Lower leg skin (tissue), 4 donors: Measurements from ENCODE around the gene MED27. TPM values are rescaled to one million over a fixed set of nuclear protein-coding genes. Genes with fewer than 3 reads are reported as not detected.
"Not testable (repeated sequence)": the region's sequence is repeated elsewhere in the genome, so short reads cannot be mapped to it uniquely, and the experiment has no call there.

ENCODE experiments used
- DNase-seq, 2 donors: peaks; one replicate each; pipeline ENCODE4 v3.0.0-alpha.2; 2019; ENCODE audit warnings: low spot score in 2 of 2
- H3K4me3 ChIP-seq: fragments of 200-600 bp; sonication (generic); 2 replicates; pipeline ENCODE4 v1.5.1; 2017; ENCODE audit warnings: mild to moderate bottlenecking, low read depth; ENCODE audit not compliant: poor library complexity, severe bottlenecking
- POLR2A ChIP-seq, 2 donors: fragments of 450-650 bp; IDR thresholded peaks; one replicate each; pipeline ENCODE4 v1.6.1; 2016 to 2017; ENCODE audit warnings: antibody characterized with exemption in 2 of 2, mild to moderate bottlenecking in 1 of 2, moderate library complexity in 1 of 2
- WGBS, 2 donors: methylation state at CpG; one replicate each; pipeline ENCODE4 v1.1.5; 2018; 5-methylcytosine and 5-hydroxymethylcytosine counted together
- intact Hi-C: fragments of 100-400 bp; cut with DNase I; formaldehyde crosslinking; loops from one replicate; pipeline ENCODE4 v1.15.0; 2023; ENCODE audit warnings: low total_unique reads
- total RNA-seq, 4 donors: library from RNA; depleted of rRNA; stranded (reverse); fragments of >200 nt; gene quantifications; one replicate each; pipeline ENCODE4 v1.1.0, GENCODE V29; 2016
- TF ChIP-seq, protein P1 (sequence below), 3 donors: fragments of 450-650 bp; IDR thresholded peaks; one replicate each; pipeline ENCODE4 v1.5.1; 2016; ENCODE audit warnings: antibody characterized with exemption in 3 of 3, mild to moderate bottlenecking in 3 of 3, moderate library complexity in 2 of 3

MED27 gene
- total RNA-seq, 4 donors from 2014 or later: 15.4 to 20.3 (median 16.5) TPM

DNA sequence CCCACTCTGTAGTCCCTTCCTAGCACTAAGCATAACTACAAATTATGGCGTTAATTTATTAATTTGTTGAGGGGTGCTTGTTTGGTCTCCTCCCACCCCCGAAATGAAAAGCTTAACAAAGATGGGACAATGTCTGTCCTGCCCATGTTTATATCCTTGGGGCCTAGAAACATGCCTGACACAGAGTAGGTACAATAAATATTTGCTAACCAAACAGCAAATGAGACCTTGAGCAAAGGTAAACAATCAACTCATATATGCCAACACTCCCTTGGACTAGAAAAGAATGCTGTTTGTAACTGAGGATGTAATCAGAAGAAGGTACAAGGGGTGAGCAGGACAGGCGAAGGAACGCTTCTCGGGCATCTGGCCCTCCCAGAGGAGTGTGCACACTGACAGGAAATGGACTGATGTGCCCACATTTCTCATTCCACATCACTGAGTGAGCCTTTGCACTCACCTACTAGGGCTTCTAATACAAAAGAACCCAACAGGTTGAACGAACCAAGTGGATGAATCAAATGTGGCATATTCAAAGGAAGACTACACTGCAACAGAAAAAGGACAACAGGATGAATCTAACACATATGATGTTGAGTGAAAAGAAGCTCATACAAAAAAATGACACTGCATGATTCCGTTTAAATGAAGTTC is 66.8 kb downstream of the MED27 start:
- intact Hi-C loops: no loop called here
- no peak overlapping the region for H3K4me3 ChIP-seq
- TF ChIP-seq POLR2A (IDR thresholded peaks at IDR 0.05): no peak
- DNase-seq: no peak
- WGBS, 2 donors: 91 to 93% methylated on average over 7 of the region's 7 CpGs

DNA sequence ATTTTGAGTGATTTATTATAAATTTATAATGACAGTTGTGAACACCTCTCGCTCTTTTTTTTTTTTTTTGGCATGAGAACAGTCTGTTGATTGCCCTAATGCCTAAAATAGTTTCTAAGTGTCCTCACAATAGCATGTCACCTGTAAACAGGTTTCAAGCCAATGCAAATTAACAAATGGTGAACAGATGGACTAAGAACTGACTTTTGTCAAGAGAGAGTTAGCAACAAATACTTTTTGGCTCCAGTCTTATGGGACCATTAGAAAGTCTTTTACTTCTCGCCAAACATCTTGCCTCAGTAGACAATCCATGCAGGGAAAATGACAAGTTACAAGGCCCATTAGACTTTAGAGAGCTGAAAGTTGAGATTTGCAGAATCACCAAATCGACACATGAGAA is 67.8 kb downstream of the MED27 start:
- TF ChIP-seq, protein P1, sequence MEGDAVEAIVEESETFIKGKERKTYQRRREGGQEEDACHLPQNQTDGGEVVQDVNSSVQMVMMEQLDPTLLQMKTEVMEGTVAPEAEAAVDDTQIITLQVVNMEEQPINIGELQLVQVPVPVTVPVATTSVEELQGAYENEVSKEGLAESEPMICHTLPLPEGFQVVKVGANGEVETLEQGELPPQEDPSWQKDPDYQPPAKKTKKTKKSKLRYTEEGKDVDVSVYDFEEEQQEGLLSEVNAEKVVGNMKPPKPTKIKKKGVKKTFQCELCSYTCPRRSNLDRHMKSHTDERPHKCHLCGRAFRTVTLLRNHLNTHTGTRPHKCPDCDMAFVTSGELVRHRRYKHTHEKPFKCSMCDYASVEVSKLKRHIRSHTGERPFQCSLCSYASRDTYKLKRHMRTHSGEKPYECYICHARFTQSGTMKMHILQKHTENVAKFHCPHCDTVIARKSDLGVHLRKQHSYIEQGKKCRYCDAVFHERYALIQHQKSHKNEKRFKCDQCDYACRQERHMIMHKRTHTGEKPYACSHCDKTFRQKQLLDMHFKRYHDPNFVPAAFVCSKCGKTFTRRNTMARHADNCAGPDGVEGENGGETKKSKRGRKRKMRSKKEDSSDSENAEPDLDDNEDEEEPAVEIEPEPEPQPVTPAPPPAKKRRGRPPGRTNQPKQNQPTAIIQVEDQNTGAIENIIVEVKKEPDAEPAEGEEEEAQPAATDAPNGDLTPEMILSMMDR (IDR thresholded peaks at IDR 0.05): no peak
- WGBS, 2 donors: 88 to 89% methylated on average over 3 of the region's 3 CpGs
- intact Hi-C loops: no loop called here
- no peak for DNase-seq
- no peak overlapping the region for H3K4me3 ChIP-seq

GRCh38 chr9:132011309-132011708 is 68.4 kb downstream of the MED27 start:
- 98% methylated on average over 2 of the region's 2 CpGs for WGBS, 2 donors
- TF ChIP-seq, protein P1 (IDR thresholded peaks at IDR 0.05): no peak
- H3K4me3 ChIP-seq: no peak overlapping the region
- intact Hi-C loops: no loop called here
- no peak for DNase-seq

GRCh38 chr9:132010201-132010600 is 69.5 kb downstream of the MED27 start:
- DNase-seq, intact Hi-C loops, H3K4me3 ChIP-seq: not testable (repeated sequence)
- WGBS, 2 donors: 95 to 100% methylated on average over 2 of the region's 2 CpGs

- no peak overlapping the region for H3K4me3 ChIP-seq
- WGBS, 2 donors: 76 to 80% methylated on average over 12 of the region's 12 CpGs
- intact Hi-C loops: no loop called here
- DNase-seq: peak in 1 of 2 donors; percentile 35
- no peak for TF ChIP-seq POLR2A (IDR thresholded peaks at IDR 0.05)
- TF ChIP-seq, protein P1 (IDR thresholded peaks at IDR 0.05): no peak
Observed at GRCh38 chr9:132008855-132009812, 70.5 kb downstream of the MED27 start.

DNA sequence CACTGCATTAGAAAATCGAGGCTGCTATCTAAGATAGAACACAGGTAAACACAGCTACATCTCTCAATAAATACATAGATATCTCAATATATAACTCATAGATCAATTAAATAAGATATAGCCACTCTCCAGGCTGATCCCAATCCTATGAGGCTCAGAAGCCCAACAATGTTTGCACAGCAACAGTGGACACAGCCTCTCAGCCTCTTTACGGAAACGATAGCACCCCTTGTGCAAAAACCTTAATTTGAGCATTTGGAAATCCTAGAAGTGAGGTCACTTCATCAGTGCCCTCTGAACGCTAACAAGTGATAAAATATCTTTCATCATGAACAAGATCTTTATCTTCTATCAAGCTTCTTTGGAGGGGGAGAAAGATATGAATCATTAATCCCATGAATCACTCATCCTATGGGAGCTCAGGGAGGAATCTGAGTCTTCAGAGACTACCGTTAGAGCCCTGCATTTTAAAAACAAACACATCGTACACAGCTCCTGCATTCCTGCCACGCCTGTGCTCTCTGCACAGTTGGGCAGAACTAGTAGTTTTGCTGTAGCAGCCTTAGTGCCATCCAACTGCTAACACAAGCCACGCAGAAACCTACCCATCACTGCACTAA is 71.4 kb downstream of the MED27 start:
- no peak for DNase-seq
- 76 to 78% methylated on average over 8 of the region's 8 CpGs for WGBS, 2 donors
- intact Hi-C loops: no loop called here

More for the DNA sequence above, 71.4 kb downstream of the MED27 start:
- TF ChIP-seq, protein P1 (IDR thresholded peaks at IDR 0.05): no peak
- TF ChIP-seq POLR2A (IDR thresholded peaks at IDR 0.05): no peak
- H3K4me3 ChIP-seq: no peak overlapping the region
